ENCODE results near the gene TRAPPC10.

- TF ChIP-seq CTCF (IDR thresholded peaks at IDR 0.05) (no peak), POLR2A (IDR thresholded peaks at IDR 0.05) (no peak)
These were observed 58.3 kb downstream of the TRAPPC10 start for GRCh38 chr21:44070391-44070790.

Data from uterus (tissue), 2 donors.